ENCODE results near the gene COPB2.
"Not testable (repeated sequence)": the region's sequence is repeated elsewhere in the genome, so short reads cannot be mapped to it uniquely, and the experiment has no call there.

Gene COPB2

GRCh38 chr3:139377378-139377777, 12.1 kb downstream of the COPB2 start:
- DNase-seq: no peak

- no peak for DNase-seq
Observed at GRCh38 chr3:139374099-139374498, 15.3 kb downstream of the COPB2 start.

- no peak for DNase-seq
Observed at GRCh38 chr3:139364549-139364948, 24.9 kb downstream of the COPB2 start.

- no peak for DNase-seq
Observed at GRCh38 chr3:139361276-139361675, 28.2 kb downstream of the COPB2 start.

- no peak for DNase-seq
Observed at GRCh38 chr3:139358841-139359562, 30.4 kb downstream of the COPB2 start.

GRCh38 chr3:139357899-139358298, 31.5 kb downstream of the COPB2 start:
- peak; percentile 83 for DNase-seq

GRCh38 chr3:139355891-139356290, 33.6 kb downstream of the COPB2 start:
- no peak for DNase-seq

GRCh38 chr3:139355476-139355875, 34.0 kb downstream of the COPB2 start:
- DNase-seq: no peak

- DNase-seq: no peak
Observed at GRCh38 chr3:139354661-139355060, 34.8 kb downstream of the COPB2 start.

- no peak for DNase-seq
Observed at GRCh38 chr3:139353920-139354556, 35.4 kb downstream of the COPB2 start.

- DNase-seq: no peak
Observed at GRCh38 chr3:139346771-139347170, 42.7 kb downstream of the COPB2 start.

GRCh38 chr3:139343895-139344856, 45.3 kb downstream of the COPB2 start, which contains the start of gene MRPS22:
Gene MRPS22, plus strand, starts transcription at chr3:139344020. Its CDS starts 7 bp downstream, at chr3:139344027.
- DNase-seq: peak; percentile 89

GRCh38 chr3:139342054-139342453, 47.4 kb downstream of the COPB2 start:
- DNase-seq: no peak

GRCh38 chr3:139340784-139341183, 48.7 kb downstream of the COPB2 start:
- DNase-seq: no peak

- DNase-seq: peak; percentile 22
Observed at GRCh38 chr3:139339219-139339906, 50.1 kb downstream of the COPB2 start.

- DNase-seq: no peak
Observed at GRCh38 chr3:139338405-139338804, 51.0 kb downstream of the COPB2 start.

- not testable (repeated sequence) for DNase-seq
Observed at GRCh38 chr3:139334675-139335074, 54.8 kb downstream of the COPB2 start.

- no peak for DNase-seq
Observed at GRCh38 chr3:139332092-139332491, 57.4 kb downstream of the COPB2 start.

- peak; percentile 90 for DNase-seq
Observed at GRCh38 chr3:139329364-139329850, 60.0 kb downstream of the COPB2 start.

- DNase-seq: no peak
Observed at GRCh38 chr3:139328356-139328755, 61.1 kb downstream of the COPB2 start.

GRCh38 chr3:139327861-139328260, 61.6 kb downstream of the COPB2 start:
- DNase-seq: no peak

- no peak for DNase-seq
Observed at GRCh38 chr3:139327231-139327630, 62.2 kb downstream of the COPB2 start.

GRCh38 chr3:139326707-139327106, 62.7 kb downstream of the COPB2 start:
- DNase-seq: no peak

Measured in activated CD4-positive, alpha-beta T cell treated with anti-CD3 and anti-CD28 coated beads, Interleukin-2, amount 50 U/mL, for 16 hours (primary cell).